AG20443 (cell line): ENCODE data around the gene C16orf90.
"Not testable (repeated sequence)": the region's sequence is repeated elsewhere in the genome, so short reads cannot be mapped to it uniquely, and the experiment has no call there.

Experiments
- DNase-seq: peaks from one replicate; pipeline ENCODE4 v3.0.0; 2012; ENCODE audit warnings: low spot score, mixed read lengths

Gene C16orf90

DNA sequence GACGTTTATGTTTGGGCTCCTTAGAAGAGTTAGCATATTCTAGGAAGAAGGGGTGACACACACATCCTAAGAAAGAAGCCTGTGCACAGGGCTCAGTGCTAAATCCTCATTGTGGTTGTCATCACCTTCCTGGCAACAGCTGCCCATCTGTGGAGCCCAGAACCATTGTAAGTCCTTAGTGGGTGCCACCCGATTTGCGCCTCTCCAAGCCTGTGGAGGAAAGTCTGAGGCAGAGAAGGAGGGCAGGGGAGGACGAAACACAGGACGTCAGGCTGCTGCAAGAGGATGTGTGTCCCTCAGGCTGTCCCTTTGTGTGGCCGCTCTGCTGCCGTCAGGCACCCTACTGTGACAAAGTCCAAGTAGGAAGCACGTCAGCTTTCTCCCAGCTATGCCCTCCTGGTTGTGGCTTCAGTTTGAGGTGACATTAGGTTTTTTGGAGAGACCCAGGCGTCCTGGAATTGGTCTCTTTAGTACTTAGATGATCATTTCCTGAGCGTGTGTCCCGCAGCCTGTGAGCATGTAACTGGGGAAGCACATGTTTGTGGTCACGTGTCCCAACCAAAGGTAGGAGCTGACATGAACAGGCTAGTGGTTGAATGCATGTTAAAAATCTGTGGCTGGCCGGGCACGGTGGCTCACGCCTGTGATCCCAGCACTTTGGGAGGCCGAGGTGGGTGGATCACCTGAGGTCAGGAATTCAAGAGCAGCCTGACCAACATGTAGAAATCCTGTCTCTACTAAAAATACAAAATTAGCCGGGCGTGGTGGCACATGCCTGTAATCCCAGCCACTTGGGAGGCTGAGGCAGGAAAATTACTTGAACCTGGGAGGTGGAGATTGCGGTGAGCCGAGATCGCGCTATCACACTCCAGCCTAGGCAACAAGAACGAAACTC is 16.2 kb upstream of the C16orf90 start:
- DNase-seq, result no peak

DNA sequence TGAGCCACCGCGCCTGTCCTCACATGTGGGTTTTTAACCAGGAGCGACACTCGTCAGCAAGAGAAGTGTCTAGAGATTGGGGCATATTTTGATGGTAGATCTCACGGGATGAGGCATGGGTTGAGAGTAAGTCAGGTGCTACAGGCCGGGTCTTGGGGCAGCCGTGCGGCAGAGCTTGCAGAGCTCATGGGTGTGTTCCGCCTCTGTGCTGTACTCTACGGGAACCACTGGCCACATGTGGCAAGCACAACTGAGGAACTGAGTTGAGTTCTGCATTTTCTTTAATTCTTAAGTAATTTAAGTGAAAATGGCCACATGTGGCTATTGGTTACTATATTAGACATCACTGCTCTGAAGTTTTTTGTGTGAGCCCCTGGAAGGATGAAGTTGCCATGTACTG is 15.1 kb upstream of the C16orf90 start:
- no peak for DNase-seq

DNA sequence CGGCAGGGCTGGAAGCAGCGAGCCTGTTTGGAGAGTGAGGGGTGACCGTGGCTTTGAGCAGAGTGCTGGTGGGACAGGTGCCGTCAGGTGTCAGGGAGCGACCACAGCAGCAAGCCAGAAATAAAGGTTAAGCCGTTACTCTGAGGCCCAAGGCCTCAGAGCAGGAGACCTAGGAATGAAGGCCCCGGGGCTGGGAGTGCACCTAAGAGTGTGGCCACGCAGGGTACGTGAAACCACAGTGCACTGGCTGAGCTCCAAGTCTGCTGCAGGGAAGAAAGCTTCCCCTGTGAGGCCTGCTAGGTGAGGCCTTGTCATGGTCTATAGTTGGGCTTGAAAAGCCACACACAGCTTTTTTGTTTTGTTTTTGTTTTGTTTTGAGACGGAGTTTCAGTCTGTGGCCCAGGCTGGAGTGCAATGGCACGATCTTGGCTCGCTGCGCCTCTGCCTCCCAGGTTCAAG is 14.2 kb upstream of the C16orf90 start:
- no peak for DNase-seq

DNA sequence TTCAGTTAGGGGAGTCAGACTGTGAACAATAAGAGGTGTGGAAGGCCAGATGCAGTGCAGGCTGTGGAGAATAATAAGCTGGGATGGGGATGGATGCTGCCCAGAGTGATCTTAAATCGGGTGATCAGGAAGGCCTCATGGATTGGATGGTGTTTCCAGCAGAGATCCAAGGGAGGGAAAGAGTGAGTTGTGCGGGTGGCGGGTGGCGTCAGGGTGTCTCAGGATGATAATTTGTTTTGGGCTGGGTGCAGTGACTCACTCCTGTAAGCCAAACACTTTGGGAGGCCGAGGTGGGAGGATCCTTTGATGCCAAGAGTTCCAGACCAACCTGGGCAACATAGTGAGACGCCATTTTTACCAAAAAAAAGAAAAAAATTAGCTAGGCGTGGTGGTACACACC is 13.4 kb upstream of the C16orf90 start:
- DNase-seq, result no peak

DNA sequence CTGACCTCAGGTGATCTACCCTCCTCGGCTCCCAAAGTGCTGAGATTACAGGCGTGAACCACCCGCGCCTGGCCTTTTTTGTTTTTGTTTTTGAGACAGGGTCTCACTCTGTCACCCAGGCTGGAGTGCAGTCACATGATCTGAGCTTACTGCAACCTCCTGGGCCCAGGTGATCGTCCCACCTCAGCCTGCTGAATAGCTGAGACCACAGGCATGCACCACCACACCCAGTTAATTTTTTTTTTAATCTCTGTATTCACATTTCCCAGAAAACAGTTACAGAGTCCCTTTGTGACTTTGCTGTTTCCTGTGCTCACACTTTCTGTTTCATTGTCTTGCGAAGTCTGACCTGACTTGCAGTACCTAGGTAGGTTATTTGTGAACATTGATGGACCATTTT is 8.2 kb upstream of the C16orf90 start:
- no peak for DNase-seq

DNA sequence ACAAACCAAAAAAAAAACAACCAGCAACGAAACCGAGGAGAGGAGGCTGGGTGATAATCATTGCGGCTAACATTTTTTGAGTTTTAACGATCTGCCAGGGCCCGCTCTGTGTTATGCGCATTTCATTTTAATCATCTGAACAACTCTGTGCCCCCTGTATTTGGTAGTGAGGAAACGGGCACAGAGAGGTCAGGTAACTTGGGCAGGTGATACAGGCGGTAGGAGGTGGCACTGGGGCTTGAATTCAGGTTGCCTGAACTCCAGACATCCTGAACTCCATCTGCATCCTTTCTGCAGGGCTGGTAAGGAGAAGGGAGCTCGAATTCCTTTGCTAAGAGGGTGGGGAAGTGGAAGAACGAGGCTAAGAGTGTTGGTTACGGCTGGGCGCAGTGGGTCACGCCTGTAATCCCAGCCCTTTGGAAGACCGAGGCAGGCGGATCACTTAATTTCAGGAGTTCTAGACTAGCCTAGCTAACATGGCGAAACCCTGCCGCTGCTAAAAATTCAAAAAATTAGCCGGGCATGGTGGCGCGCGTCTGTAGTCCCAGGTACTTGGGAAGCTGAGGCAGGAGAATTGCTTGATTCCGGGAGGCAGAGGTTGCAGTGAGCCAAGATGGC is 6.6 kb upstream of the C16orf90 start:
- no peak for DNase-seq

DNA sequence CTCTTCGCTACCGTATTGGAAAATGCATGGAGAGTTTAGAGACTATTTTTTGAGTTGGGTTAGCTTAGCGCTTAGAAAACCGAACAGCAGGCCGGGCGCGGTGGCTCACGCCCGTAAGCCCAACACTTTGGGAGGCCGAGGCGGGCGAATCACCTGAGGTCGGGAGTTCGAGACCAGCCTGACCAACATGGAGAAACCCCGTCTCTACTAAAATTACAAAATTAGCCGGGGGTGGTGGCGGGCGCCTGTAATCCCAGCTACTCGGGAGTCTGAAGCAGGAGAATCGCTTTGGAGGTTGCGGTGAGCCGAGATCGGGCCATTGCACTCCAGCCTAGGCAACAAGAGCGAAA is 6.1 kb upstream of the C16orf90 start:
- not testable (repeated sequence) for DNase-seq

DNA sequence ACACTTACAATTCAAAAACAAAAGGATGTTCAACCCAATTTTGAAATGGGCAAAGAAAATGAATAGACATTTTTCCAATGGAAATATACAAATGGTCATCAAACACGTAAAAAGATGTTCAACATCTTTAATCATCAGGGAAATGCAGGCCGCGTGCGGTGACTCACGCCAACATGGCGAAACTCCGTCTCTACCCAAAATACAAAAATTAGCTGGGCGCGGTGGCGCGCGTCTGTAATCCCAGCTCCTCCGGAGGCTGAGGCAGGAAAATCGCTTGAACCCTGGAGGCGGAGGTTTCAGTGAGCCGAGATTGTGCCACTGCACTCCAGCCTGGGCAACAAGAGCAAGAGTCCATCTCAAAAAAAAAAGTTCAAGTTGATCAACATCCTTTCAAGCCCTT is 3.7 kb upstream of the C16orf90 start:
- DNase-seq, result no peak

DNA sequence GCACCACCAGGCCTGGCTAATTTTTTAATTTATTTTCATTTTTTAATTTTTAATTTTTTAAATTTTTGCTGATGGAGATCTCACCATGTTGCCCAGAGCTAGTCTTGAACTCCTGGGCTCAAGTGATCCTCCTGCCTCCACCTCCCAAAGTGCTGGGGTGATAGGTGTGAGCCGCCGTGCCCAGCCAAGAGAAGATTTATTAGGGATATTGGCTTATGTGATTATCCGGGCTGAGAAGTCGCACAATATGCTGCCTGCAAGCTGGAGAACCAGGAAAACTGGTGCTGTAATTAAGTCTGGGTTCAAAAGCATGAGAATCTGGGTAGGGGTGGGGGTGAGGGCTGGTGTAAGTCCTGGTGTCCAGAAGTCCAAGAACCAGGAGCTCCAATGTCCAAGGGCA is 2.5 kb upstream of the C16orf90 start:
- DNase-seq, result no peak

DNA sequence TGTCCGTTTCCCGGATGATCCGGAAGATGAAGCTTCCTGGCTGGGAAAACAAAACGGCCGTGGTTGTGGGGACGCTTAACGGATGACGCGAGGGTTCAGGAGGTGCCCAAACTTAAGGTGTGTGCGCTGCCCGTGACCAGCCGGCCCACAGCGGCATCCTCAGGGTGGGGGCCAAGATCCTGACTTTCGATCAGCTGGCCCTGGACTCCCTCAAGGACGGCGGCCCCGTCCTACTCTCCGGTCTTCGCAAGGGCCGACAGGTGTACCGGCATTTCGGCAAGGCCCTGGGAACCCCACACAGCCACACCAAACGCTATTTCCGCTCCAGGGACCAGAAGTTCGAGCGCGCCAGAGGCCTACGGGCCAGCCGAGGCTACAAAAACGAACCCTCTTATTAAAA is 1.1 kb upstream of the C16orf90 start:
- no peak for DNase-seq

DNA sequence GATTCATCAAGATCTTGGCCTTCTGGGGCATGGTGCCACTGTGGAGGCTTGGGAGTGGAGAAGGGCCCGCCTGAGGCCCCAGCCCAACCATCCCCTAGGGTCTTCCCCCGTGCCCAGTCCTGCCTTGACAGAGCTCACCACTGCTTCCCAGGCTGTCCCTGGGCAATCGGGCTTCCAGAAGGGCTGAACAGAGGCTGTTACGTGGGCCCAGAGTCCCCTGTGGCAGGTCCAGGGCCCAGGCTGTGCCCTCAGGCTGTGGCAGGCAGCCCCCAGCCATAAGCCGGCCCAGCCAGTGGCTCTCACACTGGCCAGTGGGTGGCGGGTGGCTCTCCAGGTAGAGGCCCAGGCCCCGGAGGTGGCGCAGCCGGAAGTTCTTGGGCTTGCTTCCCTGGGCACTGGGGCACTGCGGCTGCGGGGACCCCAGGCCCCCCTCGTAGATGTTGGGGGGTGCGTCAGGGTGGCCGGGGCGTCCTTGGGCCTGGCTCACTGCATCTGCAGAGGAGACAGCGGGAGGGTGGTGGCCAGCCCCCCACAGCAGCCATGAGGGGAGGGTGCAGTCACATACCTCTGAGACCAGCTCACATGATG is 809 bp downstream of the C16orf90 start:
- no peak for DNase-seq

DNA sequence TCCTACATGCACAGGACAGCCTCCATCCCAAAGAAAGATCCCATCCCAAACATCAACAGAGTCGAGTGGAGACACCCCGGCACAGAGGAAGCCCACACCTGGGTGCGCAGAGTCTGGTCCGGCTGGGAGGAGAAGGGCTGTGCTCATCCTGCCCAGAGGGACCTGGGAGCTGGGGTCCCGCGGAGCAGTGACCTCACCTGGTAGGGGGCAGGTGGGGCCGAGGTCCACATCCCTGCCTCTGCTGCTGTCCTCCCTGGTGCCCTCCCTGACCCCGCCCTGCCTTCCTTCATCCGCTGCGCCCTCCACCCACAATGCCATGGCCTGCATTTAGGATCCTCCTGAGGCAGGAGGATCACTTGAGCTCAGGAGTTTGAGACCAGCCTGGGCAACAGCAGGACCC is 2.9 kb downstream of the C16orf90 start:
- DNase-seq, result no peak

DNA sequence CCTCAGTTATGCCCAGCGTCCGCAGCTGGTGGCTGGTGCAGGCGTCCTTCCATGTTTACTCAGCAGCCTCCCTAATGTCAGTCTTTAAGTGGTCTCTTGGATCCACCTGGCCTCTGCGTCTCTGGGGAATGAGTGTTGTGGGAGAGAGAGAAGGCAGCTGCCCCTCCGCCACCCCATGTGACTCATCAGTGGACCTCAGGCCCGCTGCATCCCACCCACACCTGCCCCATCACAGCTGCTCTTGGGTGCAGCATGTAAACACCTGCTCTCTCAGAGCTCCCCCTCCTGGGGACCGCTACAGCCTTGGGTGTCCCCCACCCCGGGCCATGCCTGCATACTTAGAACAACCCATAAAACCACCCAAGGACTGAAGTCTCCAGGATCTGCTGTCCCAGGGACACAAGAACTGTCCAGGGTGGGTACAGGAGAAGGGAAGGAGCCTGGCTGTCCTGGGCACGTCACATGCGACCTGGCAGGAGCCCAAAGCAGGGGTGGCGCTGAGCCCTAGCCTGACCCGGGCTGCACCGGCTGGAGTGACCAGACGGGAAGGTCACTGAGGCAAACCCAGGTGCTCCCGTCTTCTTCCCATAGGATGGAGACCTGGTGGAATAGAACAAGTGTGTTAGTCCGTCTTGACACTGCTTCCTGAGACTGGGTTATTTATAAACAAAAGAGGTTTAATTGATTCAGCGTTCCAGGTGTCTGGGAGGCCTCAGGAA is 4.2 kb downstream of the C16orf90 start:
- DNase-seq, result no peak

DNA sequence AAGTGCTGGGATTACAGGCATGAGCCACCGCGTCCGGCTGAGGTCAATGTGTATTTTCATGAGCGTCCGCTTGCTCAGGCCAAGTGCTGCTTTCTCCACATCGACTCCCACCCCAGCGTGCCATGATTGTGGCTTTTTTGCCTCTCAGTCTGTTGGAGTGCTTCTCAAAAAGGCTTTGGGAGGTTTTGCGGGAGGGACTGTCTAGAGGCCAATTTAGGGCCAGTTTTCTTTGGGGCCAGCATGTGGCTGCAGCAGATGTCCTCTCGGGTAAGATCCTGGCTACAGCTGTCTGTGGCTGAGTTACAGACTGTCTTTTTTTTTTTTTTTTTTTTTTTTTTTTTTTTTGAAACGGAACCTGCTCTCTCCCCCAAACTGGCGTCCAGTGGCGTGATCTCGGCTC is 6.5 kb downstream of the C16orf90 start:
- DNase-seq, result no peak

DNA sequence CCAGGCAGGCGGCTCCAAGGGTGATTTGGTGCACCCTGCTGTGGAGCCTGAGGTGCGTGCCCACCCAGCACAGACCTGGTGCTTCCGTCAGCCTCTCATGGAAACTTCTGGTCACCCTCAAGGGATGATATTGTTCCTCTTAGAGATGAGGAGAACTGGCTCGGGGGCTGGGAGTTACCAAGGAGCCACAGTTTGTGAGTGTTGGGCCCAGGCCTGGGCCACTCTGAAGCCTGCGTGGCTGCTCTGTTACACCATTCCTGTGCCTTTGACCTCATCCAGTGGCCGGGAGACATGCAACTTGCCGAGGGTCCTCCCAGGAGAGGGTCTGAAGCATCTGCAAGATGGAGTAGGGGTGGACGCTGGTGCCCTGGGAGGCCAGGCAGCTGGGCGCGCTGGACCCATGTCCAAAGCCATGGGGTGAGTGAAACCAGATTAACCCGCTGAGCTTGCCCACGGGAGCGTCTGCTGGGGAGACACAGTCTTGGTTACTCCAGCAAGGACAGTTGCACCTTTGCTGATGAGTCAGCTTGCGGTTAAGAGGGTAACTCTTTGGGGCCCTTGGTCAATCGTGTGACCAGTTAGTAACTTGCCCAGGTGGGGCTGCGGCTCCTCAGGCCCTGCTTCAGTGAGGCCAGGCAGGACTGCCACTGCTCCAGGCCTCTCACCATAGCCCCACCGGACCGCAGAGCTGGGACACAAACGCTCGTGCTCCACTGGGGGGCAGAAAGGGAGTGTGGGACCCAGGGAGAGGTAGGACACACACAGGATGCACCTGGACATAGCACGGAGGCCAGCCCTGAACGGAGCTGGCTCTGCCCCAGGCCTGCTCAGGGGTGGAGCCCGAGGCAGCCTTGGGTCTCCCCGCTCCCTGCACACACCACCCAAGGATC is 7.5 kb downstream of the C16orf90 start:
- DNase-seq, result no peak

DNA sequence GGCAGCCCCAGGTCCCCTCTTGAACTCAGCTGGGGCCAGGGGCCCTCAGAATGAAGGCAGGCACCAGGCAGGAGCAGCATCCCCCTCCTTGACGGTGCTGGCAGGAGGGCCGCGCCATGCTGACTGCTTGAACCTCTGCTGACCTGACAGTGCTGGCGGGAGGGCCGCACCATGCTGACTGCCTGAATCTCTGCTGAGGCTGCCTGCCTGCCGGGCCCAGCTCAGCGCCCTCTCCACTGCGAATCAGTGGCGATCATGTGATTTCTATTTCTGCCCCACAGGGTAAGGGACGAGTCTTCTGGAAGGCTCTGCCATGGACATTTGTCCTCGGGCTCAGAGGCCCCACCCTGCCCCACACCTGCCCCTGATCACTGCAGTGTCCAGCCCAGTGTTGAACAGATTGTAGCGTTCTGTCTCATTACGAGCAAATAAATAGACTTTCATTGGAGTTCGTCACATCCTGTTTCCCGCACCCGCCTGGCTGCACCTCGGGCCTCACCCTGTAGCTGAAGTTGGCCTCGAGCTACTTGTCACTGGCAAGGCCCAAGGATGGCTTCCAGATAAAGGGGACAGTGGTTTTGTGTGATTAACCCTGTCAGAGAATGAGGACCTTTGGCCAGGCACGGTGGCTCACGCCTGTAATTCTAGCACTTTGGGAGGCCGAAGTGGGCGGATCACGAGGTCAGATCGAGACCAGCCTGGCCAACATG is 8.6 kb downstream of the C16orf90 start:
- DNase-seq, result no peak

DNA sequence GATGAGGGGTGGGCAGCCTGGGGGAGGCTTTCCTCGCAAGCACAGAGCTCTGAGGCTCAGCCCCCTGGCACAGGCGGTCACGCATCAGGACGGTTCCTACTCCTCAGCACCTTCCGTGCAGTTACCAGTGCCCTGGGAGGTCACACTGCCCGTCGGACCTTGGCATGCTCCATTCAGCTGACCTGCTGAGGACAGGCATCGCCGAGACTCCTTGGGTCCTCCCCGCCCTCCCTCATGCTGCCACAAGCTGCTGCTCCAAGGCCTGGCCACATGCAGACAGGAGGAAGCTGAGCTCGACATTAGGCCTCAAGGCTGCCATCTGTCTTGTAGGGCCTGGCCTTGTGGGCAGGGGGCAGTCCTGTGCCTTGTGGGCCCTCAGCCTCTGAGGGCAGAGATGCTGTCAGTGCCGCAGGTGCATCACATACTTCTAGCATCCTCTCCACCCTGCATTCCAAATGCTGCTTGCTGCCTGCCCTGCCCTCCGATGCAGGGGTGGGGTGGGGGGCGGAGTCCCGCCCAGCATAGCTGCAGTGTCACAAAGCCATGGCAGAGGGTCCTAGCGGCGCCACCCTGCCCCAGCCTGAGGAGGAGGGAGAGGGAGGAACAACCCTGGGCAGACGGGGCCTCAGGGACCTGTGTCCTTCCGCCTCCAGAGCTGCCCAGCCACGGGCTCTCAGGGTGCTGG is 9.3 kb downstream of the C16orf90 start:
- no peak for DNase-seq

DNA sequence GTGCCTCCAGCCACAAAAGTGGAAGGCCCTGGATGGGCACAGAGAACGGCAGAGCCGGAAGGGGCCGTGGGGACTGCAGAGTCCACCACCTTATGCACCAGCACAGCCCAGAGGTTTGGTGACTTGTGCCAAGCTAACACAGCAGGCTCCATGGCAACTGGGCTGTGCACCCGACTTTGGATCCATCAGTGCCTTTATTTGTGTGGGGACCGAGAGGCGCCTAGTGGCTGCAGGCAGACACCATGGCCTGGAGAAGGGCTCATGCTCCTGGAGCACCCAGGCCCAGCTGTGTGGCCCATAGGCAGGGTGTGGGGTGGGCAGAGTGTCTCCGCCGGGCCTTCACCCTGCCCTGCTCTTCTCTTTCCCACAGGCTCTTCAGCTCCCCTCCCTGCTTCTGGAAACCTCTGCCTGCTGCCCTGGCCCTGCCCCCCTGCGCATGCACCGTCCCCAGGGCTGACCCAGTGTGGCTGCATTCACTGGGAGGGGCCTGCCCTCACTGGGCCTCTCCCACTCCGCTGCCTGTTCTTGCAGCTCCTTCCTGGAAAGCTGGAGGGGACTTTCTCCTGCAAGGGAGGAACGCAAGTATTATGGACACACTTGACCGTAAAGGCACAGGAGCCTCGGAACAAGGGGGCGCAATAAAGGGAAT is 10.1 kb downstream of the C16orf90 start:
- DNase-seq, result no peak

DNA sequence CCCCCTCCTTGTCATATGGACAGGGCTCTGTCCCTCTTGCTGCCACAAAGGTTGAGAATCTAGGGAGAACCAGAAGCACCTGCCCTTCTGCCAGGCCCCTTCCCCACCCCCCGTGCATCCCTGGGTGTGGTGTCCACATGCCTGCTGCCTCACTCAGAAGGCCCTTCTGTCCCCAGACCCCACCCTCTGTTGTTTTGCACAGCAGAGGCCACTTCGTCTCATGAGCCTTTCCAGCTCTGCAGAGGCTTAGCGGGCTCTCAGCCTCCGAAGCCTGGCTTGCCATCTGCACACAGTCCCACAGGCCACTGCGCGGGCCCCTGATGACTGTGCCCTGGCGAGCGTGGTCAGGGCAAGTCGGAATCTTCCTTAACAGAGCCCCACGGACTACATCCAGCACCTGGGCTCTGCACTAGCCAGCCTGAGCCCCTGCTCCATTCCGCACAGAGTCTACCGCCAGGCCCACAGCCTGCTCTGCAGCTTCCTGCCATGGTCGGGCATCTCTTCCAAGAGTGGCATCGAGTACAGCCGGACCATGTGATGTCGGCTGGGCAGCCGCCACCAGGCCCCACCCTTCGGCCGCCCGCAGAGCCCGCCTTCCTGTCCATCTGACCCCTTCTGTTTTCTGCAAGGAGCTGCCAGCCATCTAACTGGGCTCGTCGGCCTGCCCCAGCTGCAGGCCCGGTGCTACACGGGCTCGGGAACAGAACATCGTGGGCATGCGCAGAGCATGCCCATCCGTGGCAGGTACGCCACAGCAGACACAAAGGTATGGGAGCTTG is 10.8 kb downstream of the C16orf90 start:
- no peak for DNase-seq
